T-cell (primary cell): ENCODE data around the gene AKT1. TPM values are rescaled to one million over a fixed set of nuclear protein-coding genes. Genes with fewer than 3 reads are reported as not detected.
"Not testable (repeated sequence)": the region's sequence is repeated elsewhere in the genome, so short reads cannot be mapped to it uniquely, and the experiment has no call there.

Experiments
- ATAC-seq, 4 experiments: fragments of 200-7000 bp in 3 of 4; fragments of 150-1000 bp in 1 of 4; cut with Tn5 transposase; replicated peaks in 1 of 4; 1 replicate in 3 of 4; 2 replicates in 1 of 4; pipeline ENCODE4 v1.10.0; 2021; ENCODE audit warnings: moderate library complexity in 3 of 4, mild to moderate bottlenecking in 2 of 4, moderate number of reproducible peaks in 1 of 4
- CTCF ChIA-PET, 2 donors: fragments of 300-600 bp; sonication (Branson Sonifier 250); formaldehyde crosslinking; loops; one replicate each; lab custom pipeline; 2022; ENCODE audit warnings: antibody characterized with exemption in 2 of 2; lab: Charles Lee
- POLR2A ChIA-PET, 2 donors: fragments of 300-600 bp; sonication (Branson Sonifier 250); formaldehyde crosslinking; loops; one replicate each; lab custom pipeline; 2022; ENCODE audit warnings: antibody characterized with exemption in 2 of 2; lab: Charles Lee
- DNase-seq, 35 experiments: peaks; one replicate each; pipeline versions ENCODE4 v3.0.0 to v3.0.0-alpha.2; 2013 to 2023
- H3K27ac ChIP-seq: one replicate; pipeline ENCODE4 v1.5.1; 2013; ENCODE audit warnings: low read length
- H3K27me3 ChIP-seq, 2 experiments: replicated peaks in 1 of 2; 1 replicate in 1 of 2; 2 replicates in 1 of 2; pipeline versions ENCODE4 v1.6.1 to v1.7.0; 2013; ENCODE audit warnings: low read length in 1 of 2, mixed read lengths in 1 of 2; ENCODE audit not compliant: control insufficient read depth in 2 of 2, insufficient read depth in 2 of 2; ENCODE audit errors: extremely low read depth in 1 of 2
- H3K36me3 ChIP-seq, 2 donors: 1 replicate in 1 of 2; 2 replicates in 1 of 2; pipeline versions ENCODE4 v1.6.1 to v1.7.0; 2013; ENCODE audit warnings: low read length in 1 of 2; ENCODE audit not compliant: control insufficient read depth in 2 of 2, insufficient read depth in 1 of 2; ENCODE audit errors: extremely low read depth in 1 of 2
- H3K4me1 ChIP-seq, 2 experiments: 1 replicate in 1 of 2; 2 replicates in 1 of 2; pipeline versions ENCODE4 v1.6.1 to v1.7.0; 2013; ENCODE audit warnings: low read length in 2 of 2, mixed read lengths in 1 of 2; ENCODE audit not compliant: insufficient read depth in 2 of 2, control insufficient read depth in 1 of 2; ENCODE audit errors: extremely low read depth in 1 of 2
- H3K4me3 ChIP-seq, 2 donors: 1 replicate in 1 of 2; 2 replicates in 1 of 2; pipeline versions ENCODE4 v1.5.1 to v1.7.0; 2013; ENCODE audit warnings: mild to moderate bottlenecking in 2 of 2, low read length in 1 of 2, moderate library complexity in 1 of 2; ENCODE audit not compliant: control insufficient read depth in 1 of 2; ENCODE audit errors: extremely low read depth in 1 of 2
- H3K9me3 ChIP-seq: 2 replicates; pipeline ENCODE4 v1.7.0; 2013
- H3K27ac Mint-ChIP-seq, 2 donors: one replicate each; pipeline ENCODE4 v1.8.0; 2020 to 2021; ENCODE audit warnings: mild to moderate bottlenecking in 2 of 2, mixed read lengths in 2 of 2
- H3K27me3 Mint-ChIP-seq, 2 donors: one replicate each; pipeline ENCODE4 v1.8.0; 2021 to 2022; ENCODE audit warnings: mixed read lengths in 2 of 2
- H3K36me3 Mint-ChIP-seq: one replicate; pipeline ENCODE4 v1.8.0; 2021; ENCODE audit warnings: mixed read lengths
- H3K4me1 Mint-ChIP-seq, 3 donors: one replicate each; pipeline ENCODE4 v1.8.0; 2020 to 2022; ENCODE audit warnings: mixed read lengths in 3 of 3, mild to moderate bottlenecking in 1 of 3
- H3K4me3 Mint-ChIP-seq, 3 donors: one replicate each; pipeline ENCODE4 v1.8.0; 2020 to 2022; ENCODE audit warnings: mild to moderate bottlenecking in 3 of 3, mixed read lengths in 3 of 3, moderate library complexity in 3 of 3
- H3K9me3 Mint-ChIP-seq, 3 donors: one replicate each; pipeline ENCODE4 v1.8.0; 2020 to 2022; ENCODE audit warnings: mixed read lengths in 3 of 3
- WGBS: methylation state at CpG from one replicate; pipeline ENCODE4 v1.1.5; 2013; ENCODE audit warnings: missing lambda C conversion rate; ENCODE audit not compliant: insufficient coverage; 5-methylcytosine and 5-hydroxymethylcytosine counted together
- total RNA-seq, 35 experiments: library from RNA in 6 of 35; stranded (reverse) in 6 of 35; fragments of 120-200 nt in 1 of 35; gene quantifications; one replicate each; pipeline versions ENCODE4 v1.2.1 to v1.2.4 and lab custom pipeline; 2013 to 2026

Gene AKT1
- total RNA-seq, 5 donors from 2014 or later (not counting 1 experiment from before 2014, with no cell fraction given), result 68.4 to 113 (median 99.7) TPM

DNA sequence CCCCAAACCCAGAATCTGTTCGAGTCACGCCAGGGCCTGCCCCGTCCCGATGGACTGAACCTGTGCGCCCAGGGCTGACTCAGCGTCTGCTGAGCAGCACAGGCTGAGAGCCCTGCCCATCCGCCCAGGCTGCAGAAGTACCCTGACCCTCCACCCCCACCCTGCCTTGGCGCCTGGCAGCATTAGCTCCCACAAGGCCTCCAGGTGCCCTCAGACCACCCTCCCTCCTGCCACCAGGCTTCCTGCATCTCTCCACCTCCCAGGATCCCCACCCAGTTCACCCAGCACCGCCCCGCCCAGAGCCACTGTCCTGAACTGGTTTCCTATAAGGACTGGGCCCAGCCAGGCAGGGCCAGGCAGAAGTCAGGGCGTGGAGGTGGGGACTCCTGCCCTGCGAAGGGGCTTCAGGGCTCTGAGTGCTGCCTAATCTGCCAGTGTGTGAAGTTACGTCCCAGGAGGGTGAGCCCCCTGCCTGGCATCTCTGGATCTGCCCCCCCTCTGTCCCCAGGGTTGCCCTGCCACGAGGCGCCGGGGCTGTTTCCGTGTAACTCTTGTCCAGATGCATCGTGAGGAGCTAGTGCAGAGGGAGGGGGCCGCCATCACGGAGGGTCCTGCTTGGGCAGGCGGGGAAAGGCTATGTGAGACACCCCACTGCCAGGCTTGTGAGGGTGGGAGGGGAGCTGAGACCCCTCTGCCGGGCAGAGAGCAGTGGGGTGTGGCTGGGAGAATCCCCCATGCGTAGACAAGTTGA, 62.4 kb downstream of the AKT1 start:
- Histone ChIP-seq H3K27ac (no peak overlapping the region), H3K4me3 (no peak overlapping the region), H3K9me3 (no peaks in the 10 kb centered on the region), H3K36me3 (no peaks in the 10 kb centered on the region), H3K27me3 (peaks cover 0 to 21% of the 10 kb centered on the region in 2 experiments), H3K4me1 (no peaks in the 10 kb centered on the region)
- Mint-ChIP-seq H3K36me3 (no peaks in the 10 kb centered on the region), H3K4me3 (no peak overlapping the region), H3K4me1 (no peaks in the 10 kb centered on the region), H3K27me3 (no peaks in the 10 kb centered on the region), H3K27ac (no peak overlapping the region), H3K9me3 (no peaks in the 10 kb centered on the region)
- ChIA-PET POLR2A (no interaction called here), CTCF (no interaction called here)
- 85% methylated on average over 23 of the region's 23 CpGs for WGBS
- ATAC-seq (no peak), DNase-seq (no peak)

DNA sequence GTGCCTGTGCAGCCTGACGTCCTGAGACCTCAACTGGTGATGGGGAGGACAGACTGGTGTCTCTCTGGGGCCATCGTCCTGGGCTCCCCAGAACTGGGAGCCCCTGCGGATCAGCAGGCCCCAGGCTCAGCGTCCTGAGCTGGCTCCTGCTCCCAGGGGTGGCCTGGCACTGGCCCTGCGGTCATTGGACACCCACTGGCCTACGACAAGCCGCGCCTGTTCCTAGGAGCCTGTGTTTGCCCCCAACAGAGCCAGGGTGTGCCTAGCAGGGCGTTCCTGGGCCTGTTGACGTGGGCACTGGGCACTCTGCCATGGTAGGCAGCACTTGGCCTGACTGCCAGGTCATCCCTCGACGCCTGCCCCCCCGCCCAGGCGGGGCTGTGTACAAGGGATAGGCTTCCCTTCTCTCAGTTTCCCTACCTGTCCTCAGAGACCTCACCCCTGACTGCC, 63.2 kb downstream of the AKT1 start:
- H3K4me1 ChIP-seq, result no peaks in the 10 kb centered on the region

DNA sequence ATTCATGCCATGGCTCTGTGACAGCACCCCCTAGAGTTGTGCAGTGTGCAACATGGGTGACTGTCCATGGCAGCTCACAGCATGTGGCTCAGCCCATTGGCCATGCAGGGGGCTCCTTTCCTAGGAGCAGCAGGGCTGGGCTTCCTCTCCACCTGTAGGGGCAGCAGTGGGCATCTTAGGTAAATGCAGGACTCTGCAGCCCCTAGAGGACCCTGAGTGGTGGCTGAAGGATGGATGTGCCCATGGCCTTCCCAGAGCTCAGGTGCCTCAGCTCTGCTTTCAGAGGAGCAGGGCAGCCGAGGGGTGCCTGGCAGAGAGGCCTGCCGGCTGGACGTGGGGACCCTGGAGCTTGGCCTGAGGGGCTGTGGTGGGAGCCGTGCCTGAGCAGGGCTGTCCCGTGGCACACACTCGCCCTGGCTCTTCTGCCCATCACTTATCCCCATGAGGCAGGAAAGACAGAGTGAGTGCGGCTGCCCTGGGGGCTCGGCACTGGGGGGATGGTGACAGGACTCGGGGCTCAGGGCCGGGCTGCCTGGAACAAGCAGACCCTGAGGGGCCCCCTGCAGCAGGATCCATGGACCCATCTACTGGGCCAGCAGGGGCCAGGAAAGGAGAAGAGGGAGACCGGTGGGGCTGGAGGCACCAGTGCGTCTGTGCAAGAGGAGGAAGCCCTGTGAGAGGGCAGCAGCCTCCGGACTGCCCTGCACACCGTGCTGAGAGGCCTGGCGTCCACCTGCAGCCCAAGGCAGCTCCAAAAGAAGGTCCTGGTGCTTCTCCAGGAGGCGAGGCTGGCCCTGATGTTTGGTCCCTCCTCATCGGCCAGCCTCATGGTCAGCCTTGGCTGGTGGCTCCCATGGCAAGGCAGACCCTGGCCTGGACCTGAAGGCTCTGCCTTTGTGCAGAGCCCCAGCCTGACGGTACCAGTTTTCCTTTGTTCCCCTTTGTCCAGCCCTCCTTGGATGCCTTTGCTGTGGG, 63.9 kb downstream of the AKT1 start:
- no peaks in the 10 kb centered on the region for H3K36me3 ChIP-seq
- Mint-ChIP-seq H3K27ac (no peak overlapping the region), H3K9me3 (no peaks in the 10 kb centered on the region), H3K27me3 (no peaks in the 10 kb centered on the region), H3K4me1 (no peaks in the 10 kb centered on the region), H3K4me3 (no peak overlapping the region), H3K36me3 (no peaks in the 10 kb centered on the region)
- H3K27ac ChIP-seq, result no peak overlapping the region
- 81% methylated on average over 18 of the region's 18 CpGs for WGBS
- ATAC-seq (no peak), DNase-seq (no peak)
- H3K27me3 ChIP-seq, result peaks cover 0 to 24% of the 10 kb centered on the region in 2 experiments
- CTCF ChIA-PET, result no interaction called here
- POLR2A ChIA-PET, result no interaction called here
- no peaks in the 10 kb centered on the region for H3K9me3 ChIP-seq
- H3K4me1 ChIP-seq, result no peaks in the 10 kb centered on the region
- H3K4me3 ChIP-seq, result no peak overlapping the region

More for the DNA sequence above, 63.2 kb downstream of the AKT1 start:
- Histone ChIP-seq H3K9me3 (no peaks in the 10 kb centered on the region), H3K4me3 (no peak overlapping the region), H3K36me3 (no peaks in the 10 kb centered on the region), H3K27me3 (peaks cover 0 to 21% of the 10 kb centered on the region in 2 experiments), H3K27ac (no peak overlapping the region)
- ChIA-PET CTCF (no interaction called here), POLR2A (no interaction called here)
- WGBS, result 71% methylated on average over 12 of the region's 14 CpGs
- no peak for ATAC-seq
- DNase-seq, result no peak
- H3K27me3 Mint-ChIP-seq, result no peaks in the 10 kb centered on the region
- H3K4me3 Mint-ChIP-seq, result no peak overlapping the region
- H3K27ac Mint-ChIP-seq, result no peak overlapping the region
- H3K9me3 Mint-ChIP-seq, result no peaks in the 10 kb centered on the region
- H3K36me3 Mint-ChIP-seq, result no peaks in the 10 kb centered on the region
- no peaks in the 10 kb centered on the region for H3K4me1 Mint-ChIP-seq

DNA sequence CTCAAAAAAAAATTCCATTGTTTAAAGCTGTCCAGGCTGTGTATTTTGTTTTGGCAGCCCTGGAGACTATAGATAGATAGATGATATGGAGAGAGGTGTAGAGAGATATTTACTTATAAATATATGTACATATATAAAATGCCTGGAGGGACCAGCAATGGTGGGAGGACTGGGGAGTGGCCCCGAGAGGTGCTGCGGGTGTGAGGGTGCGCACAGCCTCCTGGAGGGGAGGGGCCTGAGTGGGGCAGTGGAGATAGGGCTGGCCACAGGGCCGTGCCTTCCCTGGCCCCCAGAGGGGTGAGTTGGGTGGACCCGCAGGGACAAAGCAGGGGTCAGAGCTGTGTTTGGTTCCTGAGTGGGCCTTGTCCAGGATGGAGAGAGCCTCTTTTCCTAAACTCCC, 65.1 kb downstream of the AKT1 start:
- no peak overlapping the region for H3K27ac ChIP-seq
- H3K27me3 ChIP-seq, result peaks cover 0 to 23% of the 10 kb centered on the region in 2 experiments
- Mint-ChIP-seq H3K36me3 (no peaks in the 10 kb centered on the region), H3K4me3 (no peak overlapping the region), H3K27me3 (no peaks in the 10 kb centered on the region), H3K4me1 (no peaks in the 10 kb centered on the region), H3K9me3 (no peaks in the 10 kb centered on the region), H3K27ac (no peak overlapping the region)
- H3K4me3 ChIP-seq, result no peak overlapping the region
- ATAC-seq (no peak), DNase-seq (no peak)
- H3K4me1 ChIP-seq, result no peaks in the 10 kb centered on the region
- H3K36me3 ChIP-seq, result no peaks in the 10 kb centered on the region
- POLR2A ChIA-PET, result no interaction called here
- H3K9me3 ChIP-seq, result no peaks in the 10 kb centered on the region
- WGBS, result 100% methylated on average over 1 of the region's 5 CpGs
- CTCF ChIA-PET, result no interaction called here

DNA sequence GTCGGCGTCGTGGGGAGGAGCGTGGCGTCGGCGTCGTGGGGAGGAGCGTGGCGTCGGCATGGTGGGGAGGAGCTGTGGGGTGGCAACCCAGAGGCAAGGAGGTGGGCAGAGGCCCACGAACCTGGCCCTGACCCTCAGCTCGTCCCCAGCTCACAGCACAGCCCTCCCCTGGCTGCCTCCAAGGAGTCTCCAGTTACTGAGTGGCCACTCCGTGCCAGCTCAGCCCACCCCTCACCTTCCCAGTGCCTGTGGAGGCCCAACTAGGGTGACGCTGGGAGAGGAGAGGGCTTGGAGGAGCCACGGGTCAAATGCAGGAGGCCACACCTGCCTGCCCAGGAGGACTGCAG, 65.7 kb downstream of the AKT1 start:
- no peaks in the 10 kb centered on the region for H3K9me3 Mint-ChIP-seq
- H3K27me3 Mint-ChIP-seq, result no peaks in the 10 kb centered on the region
- no peaks in the 10 kb centered on the region for H3K36me3 ChIP-seq
- H3K4me1 Mint-ChIP-seq, result peaks cover 0 to 3% (median 0%) of the 10 kb centered on the region in 3 donors
- no peak for ATAC-seq
- H3K36me3 Mint-ChIP-seq, result no peaks in the 10 kb centered on the region
- no peak overlapping the region for H3K27ac ChIP-seq
- no peak overlapping the region for H3K4me3 ChIP-seq
- CTCF ChIA-PET, result no interaction called here
- no peak overlapping the region for H3K4me3 Mint-ChIP-seq
- H3K27me3 ChIP-seq, result peaks cover 0 to 24% of the 10 kb centered on the region in 2 experiments
- H3K4me1 ChIP-seq, result peaks cover 0 to 1% of the 10 kb centered on the region in 2 experiments
- POLR2A ChIA-PET, result no interaction called here
- no peak overlapping the region for H3K27ac Mint-ChIP-seq
- H3K9me3 ChIP-seq, result no peaks in the 10 kb centered on the region
- WGBS, result 77% methylated on average over 2 of the region's 16 CpGs
- no peak for DNase-seq

DNA sequence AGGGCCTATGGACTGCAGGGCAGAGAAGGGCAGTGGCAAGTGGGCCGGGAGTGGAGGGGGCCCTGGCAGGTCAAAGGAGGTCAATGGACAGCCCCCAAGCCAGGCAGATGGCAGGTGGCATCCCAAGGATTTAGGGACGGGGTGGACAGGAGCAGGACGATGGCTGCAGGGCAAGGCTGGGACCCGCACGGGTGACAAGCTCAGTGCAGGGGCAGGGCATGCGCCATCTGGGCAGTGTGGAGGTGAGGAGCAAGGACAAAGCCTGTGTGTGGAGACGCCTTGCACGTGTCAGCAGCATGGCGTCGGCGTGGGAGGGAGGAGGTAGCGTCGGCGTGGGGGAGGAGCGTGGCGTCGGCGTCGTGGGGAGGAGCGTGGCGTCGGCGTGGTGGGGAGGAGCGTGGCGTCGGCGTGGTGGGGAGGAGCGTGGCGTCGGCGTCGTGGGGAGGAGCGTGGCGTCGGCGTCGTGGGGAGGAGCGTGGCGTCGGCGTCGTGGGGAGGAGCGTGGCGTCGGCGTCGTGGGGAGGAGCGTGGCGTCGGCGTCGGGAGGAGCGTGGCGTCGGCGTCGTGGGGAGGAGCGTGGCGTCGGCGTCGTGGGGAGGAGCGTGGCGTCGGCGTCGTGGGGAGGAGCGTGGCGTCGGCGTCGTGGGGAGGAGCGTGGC, 66.2 kb downstream of the AKT1 start:
- ATAC-seq, H3K36me3 Mint-ChIP-seq, H3K9me3 Mint-ChIP-seq, H3K4me1 Mint-ChIP-seq, H3K27ac ChIP-seq, H3K4me3 ChIP-seq, H3K4me3 Mint-ChIP-seq, H3K4me1 ChIP-seq, CTCF ChIA-PET, DNase-seq, POLR2A ChIA-PET, H3K36me3 ChIP-seq, H3K9me3 ChIP-seq, H3K27me3 Mint-ChIP-seq: not testable (repeated sequence)
- peak overlapping the region in 1 of 2 donors; percentile 28 for H3K27ac Mint-ChIP-seq
- H3K27me3 ChIP-seq, result peaks cover 0 to 27% of the 10 kb centered on the region in 2 experiments
- 96% methylated on average over 8 of the region's 73 CpGs for WGBS
